Motor neuron (in vitro differentiated cells): ENCODE data around the gene FAM171A2. TPM values are rescaled to one million over a fixed set of nuclear protein-coding genes. Genes with fewer than 3 reads are reported as not detected.

Experiments used
- ATAC-seq, 8 experiments: fragments of 200-7000 bp; cut with Tn5 transposase; replicated peaks in 6 of 8; 2 replicates each; pipeline ENCODE4 v1.8.0; 2021; ENCODE audit warnings: mild to moderate bottlenecking in 8 of 8, moderate library complexity in 8 of 8
- H3K27ac ChIP-seq, 2 donors: fragments of 250-450 bp; sonication (Bioruptor Pico); 2 replicates each; pipeline ENCODE4 v1.9.0; 2021; ENCODE audit warnings: antibody characterized with exemption in 2 of 2, mild to moderate bottlenecking in 2 of 2, moderate library complexity in 1 of 2
- H3K4me1 ChIP-seq, 2 donors: fragments of 250-450 bp; sonication (Bioruptor Pico); replicated peaks in 1 of 2; 2 replicates each; pipeline ENCODE4 v1.6.1; 2021; ENCODE audit warnings: antibody characterized with exemption in 2 of 2, mild to moderate bottlenecking in 2 of 2, moderate library complexity in 1 of 2
- H3K4me3 ChIP-seq, 5 donors: fragments of 250-450 bp; sonication (Bioruptor Pico); 2 replicates each; pipeline ENCODE4 v1.9.0; 2021; ENCODE audit warnings: antibody characterized with exemption in 5 of 5, mild to moderate bottlenecking in 5 of 5, moderate library complexity in 4 of 5
- WGBS, 10 experiments: fragments of 450-650 bp; shearing (Covaris generic); methylation state at CpG; one replicate each; pipeline ENCODE4 v1.0.0; 2022; 5-methylcytosine and 5-hydroxymethylcytosine counted together
- in situ Hi-C, 9 experiments: fragments of 400-800 bp; cut with MboI; loops; one replicate each; pipeline ENCODE4 v1.15.0; 2021; ENCODE audit warnings: low sequenced_read_pairs in 9 of 9, low pct_unique_long_range_greater_than_20kb in 2 of 9; ENCODE audit not compliant: unreplicated experiment in 9 of 9
- total RNA-seq, 8 experiments: library from RNA; unstranded; fragments of 300-600 nt; gene quantifications; 2 replicates each; pipeline versions ENCODE4 v1.2.3 to v1.2.4, GENCODE V29; 2022

The FAM171A2 gene
- total RNA-seq, 8 experiments from 2014 or later: 0.81 to 30.1 (median 22.7) TPM

DNA sequence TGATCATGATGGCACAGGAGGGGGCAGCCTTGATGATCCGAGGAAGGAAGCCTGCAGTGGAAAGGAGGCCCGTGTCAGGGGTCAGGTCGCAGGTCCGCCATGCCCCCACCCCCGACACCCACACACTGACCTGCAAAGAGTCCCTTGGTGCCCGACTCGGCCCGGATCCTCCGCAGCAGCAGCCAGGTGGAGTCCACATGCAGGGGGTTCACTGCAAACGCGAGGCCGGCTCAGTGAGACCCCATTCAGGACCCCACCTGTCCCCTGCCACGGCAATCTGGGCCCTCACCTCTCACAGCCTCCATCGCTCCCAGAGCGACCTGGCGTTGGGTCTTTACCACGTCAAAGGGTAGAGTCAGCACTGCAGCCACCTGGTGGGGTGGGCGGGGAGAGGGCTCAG, 43.6 kb downstream of the FAM171A2 start:
- Histone ChIP-seq H3K27ac (no peak overlapping the region), H3K4me3 (no peak overlapping the region), H3K4me1 (peaks cover 13% of the 10 kb centered on the region in 2 donors)
- in situ Hi-C loops: loop anchor here in 4 of 9 experiments (10.0 kb wide), 2 partner anchors 95 to 105 kb away; partner anchors contain the start of gene UBTF (in 3 of the 4)
- WGBS, 10 experiments: 80 to 100% (median 90%) methylated on average over 1 to 7 of the region's 18 CpGs; no CpG with 5 or more reads in 5 of the 10 experiments
- no peak for ATAC-seq

GRCh38 chr17:44318077-44318892, 45.4 kb downstream of the FAM171A2 start:
- Histone ChIP-seq H3K4me1 (peaks cover 10 to 14% of the 10 kb centered on the region in 2 donors), H3K27ac (no peak overlapping the region), H3K4me3 (no peak overlapping the region)
- no peak for ATAC-seq
- in situ Hi-C loops: loop anchor here in 1 of 9 experiments (10.0 kb wide), 1 partner anchor 93 kb away; no protein-coding TSS in a partner anchor
- 81 to 100% (median 90%) methylated on average over 1 to 5 of the region's 15 CpGs; no CpG with 5 or more reads in 5 of the 10 experiments for WGBS, 10 experiments

DNA sequence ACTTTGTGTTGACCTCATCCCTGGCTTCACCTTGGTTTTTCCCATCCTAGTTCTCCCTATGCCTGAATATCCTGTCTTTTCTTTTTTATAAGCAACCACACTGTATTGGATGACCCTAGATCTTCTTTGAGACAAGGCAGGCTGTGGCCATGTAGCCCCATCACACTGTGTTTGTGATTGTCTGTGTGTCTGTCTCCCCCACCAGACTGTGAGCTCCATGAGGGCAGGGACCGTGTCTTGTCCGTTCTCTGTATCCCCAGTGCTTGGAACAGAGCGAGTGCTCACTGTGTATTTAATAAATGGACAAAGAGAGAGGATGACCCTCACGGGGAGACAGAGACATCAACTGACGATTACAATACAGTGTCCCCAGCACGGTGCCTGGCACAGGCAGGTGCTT, 46.1 kb downstream of the FAM171A2 start:
- Histone ChIP-seq H3K4me1 (peaks cover 10 to 14% of the 10 kb centered on the region in 2 donors), H3K27ac (no peak overlapping the region), H3K4me3 (no peak overlapping the region)
- in situ Hi-C loops: loop anchor here in 1 of 9 experiments (10.0 kb wide), 1 partner anchor 93 kb away; no protein-coding TSS in a partner anchor
- ATAC-seq: no peak
- 69 to 100% (median 87%) methylated on average over 1 to 3 of the region's 6 CpGs; no CpG with 5 or more reads in 4 of the 10 experiments for WGBS, 10 experiments

DNA sequence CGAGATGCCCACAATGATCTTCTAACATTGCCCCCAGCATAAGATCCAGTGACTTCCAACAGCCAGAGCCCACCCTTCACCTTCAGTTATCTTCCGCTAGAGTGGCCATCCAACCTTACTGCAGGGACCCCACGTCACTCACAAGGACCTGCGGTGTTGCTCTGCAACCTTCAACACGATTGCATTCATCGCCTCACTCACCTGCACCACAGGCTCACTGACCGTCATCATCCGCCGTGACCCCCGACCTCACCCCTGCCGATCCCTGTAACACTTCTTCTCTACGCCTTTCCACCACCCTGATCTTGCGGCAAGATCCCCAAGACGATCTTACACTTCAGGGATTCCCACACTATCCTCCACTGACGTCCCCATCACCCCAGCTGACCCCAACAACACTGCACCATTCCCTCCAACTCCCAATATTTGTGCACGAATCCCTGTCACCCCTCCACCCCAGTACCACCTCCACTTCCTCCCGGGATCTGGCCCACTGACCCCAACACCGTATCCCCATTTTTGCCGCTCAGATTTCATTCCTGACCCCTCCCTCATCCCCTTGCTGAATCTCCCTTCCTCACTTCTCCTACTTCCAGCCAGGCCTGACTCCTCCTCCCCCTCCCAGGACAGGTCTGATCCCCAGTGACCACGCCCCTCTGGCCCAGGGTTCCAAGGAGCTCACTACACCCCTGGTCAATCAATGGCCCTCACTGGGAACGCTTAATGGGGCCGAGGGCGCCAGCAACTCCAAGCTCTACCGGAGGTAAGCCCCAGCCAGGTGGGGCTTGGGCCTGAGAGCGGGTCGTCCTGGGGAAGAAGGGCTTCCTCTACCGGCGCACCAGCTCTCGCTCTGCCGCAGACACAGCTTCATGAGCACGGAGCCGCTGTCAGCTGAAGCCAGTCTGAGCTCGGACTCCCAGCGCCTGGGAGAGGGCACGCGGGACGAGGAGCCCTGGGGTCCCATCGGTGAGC, 47.6 kb downstream of the FAM171A2 start:
- H3K4me1 ChIP-seq: peaks cover 12 to 23% of the 10 kb centered on the region in 2 donors
- in situ Hi-C loops: loop anchor here in 1 of 9 experiments (10.0 kb wide), 1 partner anchor 91 kb away; no protein-coding TSS in a partner anchor
- peak overlapping the region in 3 of 5 donors; percentile 20 to 29 (median 27) for H3K4me3 ChIP-seq
- no peak overlapping the region for H3K27ac ChIP-seq
- ATAC-seq: peak in 1 of 8 experiments; percentile 17
- WGBS, 10 experiments: 0 to 47% (median 10%) methylated on average over 3 to 12 of the region's 38 CpGs; no CpG with 5 or more reads in 3 of the 10 experiments

GRCh38 chr17:44314869-44315661, 48.6 kb downstream of the FAM171A2 start:
- Histone ChIP-seq H3K27ac (no peak overlapping the region), H3K4me1 (peaks cover 22 to 32% of the 10 kb centered on the region in 2 donors), H3K4me3 (peak overlapping the region; percentile 14 to 29 (median 22))
- peak; percentile 58 to 82 (median 62) for ATAC-seq
- in situ Hi-C loops: loop anchor here in 1 of 9 experiments (10.0 kb wide), 1 partner anchor 90 kb away; no protein-coding TSS in a partner anchor
- no CpG with 5 or more reads among the region's 81 CpGs for WGBS, 10 experiments

DNA sequence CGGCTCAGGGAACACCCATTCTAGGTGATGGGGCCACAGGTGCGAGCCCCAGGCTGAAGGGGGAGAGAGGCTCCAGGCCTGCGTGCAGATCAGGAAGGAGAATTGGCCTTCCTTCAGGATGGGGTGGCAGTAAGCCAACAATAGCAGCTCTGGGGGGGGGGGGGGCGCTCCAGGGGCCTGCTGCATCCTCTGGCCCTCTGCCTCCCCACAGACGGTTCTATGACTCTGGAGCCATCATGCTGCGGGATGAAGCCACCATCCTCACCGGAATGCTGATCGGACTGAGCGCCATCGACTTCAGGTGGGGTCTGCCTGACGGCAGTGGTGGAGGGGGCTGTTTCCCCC, 49.2 kb downstream of the FAM171A2 start:
- 17 to 100% methylated on average over 1 of the region's 11 CpGs; no CpG with 5 or more reads in 8 of the 10 experiments for WGBS, 10 experiments
- in situ Hi-C loops: loop anchor here in 1 of 9 experiments (10.0 kb wide), 1 partner anchor 90 kb away; no protein-coding TSS in a partner anchor
- ATAC-seq: no peak
- no peak overlapping the region for H3K4me3 ChIP-seq
- no peak overlapping the region for H3K27ac ChIP-seq
- H3K4me1 ChIP-seq: peaks cover 25 to 38% of the 10 kb centered on the region in 2 donors

DNA sequence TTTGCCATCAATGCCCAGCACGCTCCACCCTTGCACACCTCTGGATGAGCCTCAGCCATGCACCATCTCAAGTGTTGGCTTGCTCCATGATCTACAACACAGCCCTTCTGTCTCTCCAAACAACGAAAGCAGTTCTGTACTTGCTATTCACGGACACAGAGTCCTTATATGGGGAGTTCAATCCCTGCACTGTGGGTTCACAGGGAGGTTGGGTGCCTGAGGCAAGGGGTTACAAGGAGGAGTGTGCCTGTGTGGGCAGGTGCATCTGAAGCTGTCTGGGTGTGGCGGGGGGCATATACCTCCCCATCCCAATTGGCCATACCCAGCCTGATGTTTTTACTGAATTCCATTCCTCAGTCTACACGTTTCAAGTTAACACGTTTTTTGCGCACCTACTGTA, 49.6 kb downstream of the FAM171A2 start:
- no peak for ATAC-seq
- H3K4me3 ChIP-seq: no peak overlapping the region

DNA sequence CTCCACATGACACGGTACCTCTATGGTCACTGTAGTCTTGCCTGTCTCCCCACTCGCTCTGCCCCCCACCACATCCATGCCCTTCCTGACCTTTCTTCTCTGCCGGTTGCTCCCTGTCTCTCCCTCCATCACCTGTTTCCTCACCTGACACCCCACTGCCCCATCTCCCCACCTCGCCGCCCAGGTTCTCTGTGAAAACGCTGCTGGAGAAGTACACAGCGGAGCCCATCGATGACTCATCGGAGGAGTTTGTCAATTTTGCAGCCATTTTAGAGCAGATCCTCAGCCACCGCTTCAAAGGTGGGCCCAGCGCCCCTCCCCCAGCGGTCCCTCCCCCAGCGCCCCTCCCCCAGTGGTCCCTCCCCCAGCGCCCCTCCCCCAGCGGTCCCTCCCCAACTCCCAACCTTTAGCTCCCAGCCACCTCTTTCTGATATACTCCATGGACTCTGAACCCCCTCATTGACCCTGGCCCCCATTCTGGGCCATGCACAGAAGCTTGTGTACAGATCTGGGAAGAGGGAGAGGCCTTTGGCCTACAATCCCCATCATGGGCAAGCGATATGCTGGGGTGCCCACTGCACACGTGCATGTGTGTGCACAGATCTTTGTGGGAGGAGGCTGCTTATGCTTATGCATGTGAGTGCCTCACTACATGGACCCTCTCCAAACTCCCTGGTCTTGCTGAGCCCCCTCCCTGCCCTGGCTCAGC, 51.1 kb downstream of the FAM171A2 start:
- no peak for ATAC-seq
- in situ Hi-C loops: loop anchor here in 1 of 9 experiments (10.0 kb wide), 1 partner anchor 88 kb away; no protein-coding TSS in a partner anchor
- H3K27ac ChIP-seq: no peak overlapping the region
- H3K4me1 ChIP-seq: peaks cover 26 to 39% of the 10 kb centered on the region in 2 donors
- 32 to 100% (median 77%) methylated on average over 1 to 6 of the region's 17 CpGs; no CpG with 5 or more reads in 4 of the 10 experiments for WGBS, 10 experiments
- no peak overlapping the region for H3K4me3 ChIP-seq

More for the DNA sequence above, 49.6 kb downstream of the FAM171A2 start:
- WGBS, 10 experiments: 0 to 96% (median 78%) methylated on average over 2 to 6 of the region's 7 CpGs; no CpG with 5 or more reads in 2 of the 10 experiments
- Histone ChIP-seq H3K4me1 (peaks cover 25 to 39% of the 10 kb centered on the region in 2 donors), H3K27ac (no peak overlapping the region)
- in situ Hi-C loops: loop anchor here in 1 of 9 experiments (10.0 kb wide), 1 partner anchor 89 kb away; no protein-coding TSS in a partner anchor

GRCh38 chr17:44311562-44312181, 52.0 kb downstream of the FAM171A2 start:
- no peak overlapping the region for H3K27ac ChIP-seq
- no peak for ATAC-seq
- H3K4me1 ChIP-seq: peaks cover 30 to 47% of the 10 kb centered on the region in 2 donors
- in situ Hi-C loops: loop anchor here in 1 of 9 experiments (10.0 kb wide), 1 partner anchor 87 kb away; no protein-coding TSS in a partner anchor
- no peak overlapping the region for H3K4me3 ChIP-seq
- 75% methylated on average over 1 of the region's 5 CpGs; no CpG with 5 or more reads in 9 of the 10 experiments for WGBS, 10 experiments

DNA sequence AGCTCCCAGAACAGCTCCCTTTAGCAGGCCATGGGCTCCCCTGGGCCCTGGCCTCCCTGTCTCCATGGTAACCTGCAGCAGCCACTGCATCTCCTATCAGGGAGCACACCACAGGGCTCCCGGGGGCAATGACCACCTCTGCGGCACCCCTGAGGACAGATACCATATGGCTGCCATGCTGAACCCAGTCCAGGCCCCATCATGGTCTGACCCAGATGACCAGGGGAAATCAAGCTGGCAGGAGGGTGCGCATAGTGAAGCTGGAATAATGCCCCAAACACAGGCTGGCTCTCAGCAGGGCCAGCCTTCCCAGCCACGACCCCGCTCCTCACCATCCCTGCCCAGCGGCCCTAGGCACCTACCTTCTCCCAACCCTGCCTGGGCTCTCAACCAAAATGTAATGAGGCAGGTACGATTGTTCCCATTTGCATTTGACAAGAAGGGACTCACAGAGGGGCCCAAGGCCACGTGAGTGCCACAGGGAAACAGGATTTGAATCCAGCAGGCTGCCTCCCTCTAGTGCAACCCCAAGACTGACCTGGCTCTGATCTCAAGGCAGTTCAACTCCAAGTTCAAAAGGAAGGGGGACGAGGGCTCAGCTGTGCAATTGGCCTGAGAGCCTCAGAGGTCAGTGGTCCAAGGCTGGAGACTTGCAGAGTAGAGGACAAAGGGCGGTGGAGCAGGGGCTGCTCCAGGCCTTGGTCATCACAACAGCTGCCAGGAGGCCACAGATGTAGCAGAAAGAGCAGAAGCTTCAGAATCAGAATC, 52.9 kb downstream of the FAM171A2 start:
- peaks cover 27 to 46% of the 10 kb centered on the region in 2 donors for H3K4me1 ChIP-seq
- in situ Hi-C loops: loop anchor here in 1 of 9 experiments (10.0 kb wide), 1 partner anchor 86 kb away; no protein-coding TSS in a partner anchor
- 0 to 100% (median 0%) methylated on average over 1 to 3 of the region's 10 CpGs; no CpG with 5 or more reads in 3 of the 10 experiments for WGBS, 10 experiments
- ATAC-seq: peak in 1 of 8 experiments; percentile 5
- H3K4me3 ChIP-seq: peak overlapping the region in 3 of 5 donors; percentile 3 to 51 (median 10)
- no peak overlapping the region for H3K27ac ChIP-seq
